Kidney glomerular epithelial cell (primary cell): Measurements from ENCODE around the gene SRRM2.

Experiments
- DNase-seq: peaks from one replicate; lab custom pipeline; 2025; lab: John Stamatoyannopoulos, UW

The SRRM2 gene

DNA sequence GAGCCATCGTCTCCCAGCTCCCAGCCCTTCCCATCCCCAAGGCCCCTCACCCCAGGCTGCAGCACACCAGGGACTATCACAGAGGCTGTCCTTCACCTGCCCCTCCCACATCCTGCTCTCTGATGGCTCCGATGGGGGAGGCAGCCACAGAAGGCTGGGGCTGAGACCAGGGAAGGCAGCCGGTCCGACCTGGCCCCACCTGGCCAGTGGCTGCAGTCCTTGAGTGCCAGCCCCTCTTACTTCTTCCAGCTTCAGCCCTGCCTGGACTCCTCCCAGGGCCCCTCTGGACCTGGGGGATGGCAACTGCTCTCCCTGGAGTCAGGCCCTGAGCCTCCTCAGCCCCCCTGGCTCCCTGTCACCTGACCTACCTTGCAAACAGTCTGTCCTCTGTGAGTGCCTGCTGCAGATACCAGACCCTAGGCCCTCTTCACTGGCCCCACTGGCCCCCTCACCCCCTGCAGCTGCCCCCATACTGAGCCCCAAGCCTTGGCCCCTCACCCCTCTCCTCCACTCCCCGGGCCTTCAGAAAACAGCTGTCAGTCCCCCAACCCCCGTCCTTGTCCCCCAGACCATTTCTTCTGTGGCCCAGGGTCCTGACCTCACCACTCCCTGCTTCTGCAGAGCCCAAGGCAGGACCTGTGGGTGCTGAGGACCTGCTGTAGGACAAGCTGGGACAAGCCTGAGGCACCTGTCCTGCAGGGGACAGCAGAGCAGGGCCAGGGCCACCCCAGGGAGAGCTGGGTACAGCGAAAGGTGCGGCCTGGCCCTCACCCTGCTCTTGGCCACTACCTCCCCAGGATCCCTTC is 12.6 kb upstream of the SRRM2 start:
- no peak for DNase-seq

DNA sequence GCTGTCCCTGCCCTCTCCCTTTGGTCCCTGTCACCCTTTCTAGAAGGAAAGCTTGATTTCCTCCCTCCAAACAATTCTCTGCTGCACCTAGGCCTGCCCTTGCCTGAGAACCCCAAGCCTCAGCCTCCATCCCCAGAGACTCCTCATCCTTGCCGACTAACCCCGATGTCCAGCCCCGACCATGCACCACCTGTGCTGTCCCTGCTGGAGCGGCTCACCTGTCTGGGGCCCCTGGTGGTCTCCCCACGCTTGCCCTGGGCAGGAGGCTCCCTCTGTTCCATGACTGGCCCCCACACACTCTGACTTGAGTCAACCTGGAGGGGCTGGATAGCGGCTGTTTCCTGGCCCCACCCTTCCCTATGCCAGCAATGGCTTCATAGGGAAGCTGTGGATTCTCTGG is 12.0 kb upstream of the SRRM2 start:
- DNase-seq, result no peak

DNA sequence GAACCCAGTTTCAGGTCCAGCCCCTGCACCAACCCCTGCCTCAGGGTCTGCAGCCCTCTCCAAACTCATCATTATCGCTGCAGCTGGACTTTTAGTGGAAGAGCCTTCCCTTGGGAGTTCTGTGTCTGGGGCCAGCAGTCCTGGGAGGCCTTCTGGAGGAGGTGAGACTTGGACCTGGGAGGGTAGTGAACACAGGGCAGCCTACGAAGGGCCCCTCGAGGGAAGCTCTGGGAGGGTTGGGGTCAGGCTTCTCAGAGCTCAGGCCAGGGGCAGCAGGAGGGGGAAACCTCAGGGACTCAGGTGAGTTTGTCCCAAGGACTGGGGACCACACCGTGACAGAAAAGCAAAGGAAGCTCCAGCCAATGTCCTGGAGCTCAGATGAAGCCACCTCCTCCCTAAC is 11.3 kb upstream of the SRRM2 start:
- DNase-seq, result no peak

DNA sequence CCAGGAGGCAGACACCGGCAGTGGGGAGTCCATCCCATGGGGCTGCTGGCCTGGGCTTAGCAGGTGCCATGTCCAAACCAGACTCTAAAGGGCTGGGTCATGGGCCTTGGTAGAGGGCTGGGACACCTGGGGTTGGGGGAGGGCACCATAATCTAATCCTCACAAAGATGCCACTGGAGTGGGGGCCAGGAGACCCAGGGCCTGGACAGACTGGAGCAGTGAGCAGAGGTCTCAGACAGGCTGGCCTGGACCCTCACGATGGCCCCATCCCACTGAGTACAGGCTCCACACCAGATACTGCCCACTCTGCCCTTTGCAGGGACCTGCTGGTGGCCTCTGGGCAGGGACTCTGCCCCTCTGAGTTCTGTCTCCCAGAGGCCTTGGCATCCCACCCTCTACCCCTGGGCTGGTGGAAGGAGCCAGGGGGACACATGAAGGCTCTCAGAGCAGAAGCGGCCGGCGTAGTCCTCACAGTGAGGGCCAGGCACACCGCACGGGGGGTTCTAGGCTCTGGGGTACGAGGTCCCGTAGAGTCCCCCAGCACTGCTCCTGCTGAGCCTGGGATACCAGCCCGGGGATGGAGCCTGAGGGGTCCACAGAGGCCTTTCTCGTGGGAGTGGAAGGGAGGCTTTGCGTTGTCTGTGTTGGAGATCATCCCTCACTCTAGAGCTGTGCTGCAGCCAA is 10.0 kb upstream of the SRRM2 start:
- no peak for DNase-seq

DNA sequence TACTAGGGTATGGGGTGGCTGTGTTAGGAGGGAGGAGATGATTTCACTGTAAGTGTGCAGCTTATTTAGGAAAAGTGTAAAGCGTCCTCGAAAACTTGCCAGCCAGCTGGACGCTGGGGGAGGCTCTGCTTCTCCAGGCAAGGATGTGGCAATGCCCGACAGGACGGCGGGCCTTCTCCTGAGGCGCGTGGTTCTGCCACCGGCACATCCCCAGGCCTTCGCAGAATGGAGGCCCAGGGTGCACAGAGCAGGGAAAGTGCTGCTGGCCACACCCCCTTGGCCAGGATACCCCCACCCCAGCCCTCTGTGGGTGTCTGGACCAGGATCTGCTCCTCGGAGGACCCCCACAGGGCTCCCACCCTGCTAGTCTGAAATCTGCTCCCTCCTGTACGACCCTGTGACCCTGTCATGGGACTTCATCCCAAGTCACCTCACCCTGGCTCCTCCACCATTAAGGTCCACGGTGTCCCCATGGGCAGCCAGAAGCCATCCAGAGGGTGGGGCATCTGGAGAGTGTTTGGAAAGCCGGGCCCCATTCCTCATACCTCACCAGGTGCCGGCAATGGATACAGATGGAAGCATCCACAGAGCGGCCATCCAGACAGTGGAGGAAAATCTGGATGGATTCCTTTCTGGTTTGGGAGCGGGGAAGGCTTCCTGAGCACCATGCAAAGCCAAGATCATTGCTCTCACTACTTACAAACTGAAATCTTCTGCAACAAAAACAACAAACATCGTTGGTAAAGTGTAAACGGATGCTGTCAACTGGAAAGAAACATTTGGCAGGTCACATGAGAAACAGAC is 9.2 kb upstream of the SRRM2 start:
- no peak for DNase-seq

DNA sequence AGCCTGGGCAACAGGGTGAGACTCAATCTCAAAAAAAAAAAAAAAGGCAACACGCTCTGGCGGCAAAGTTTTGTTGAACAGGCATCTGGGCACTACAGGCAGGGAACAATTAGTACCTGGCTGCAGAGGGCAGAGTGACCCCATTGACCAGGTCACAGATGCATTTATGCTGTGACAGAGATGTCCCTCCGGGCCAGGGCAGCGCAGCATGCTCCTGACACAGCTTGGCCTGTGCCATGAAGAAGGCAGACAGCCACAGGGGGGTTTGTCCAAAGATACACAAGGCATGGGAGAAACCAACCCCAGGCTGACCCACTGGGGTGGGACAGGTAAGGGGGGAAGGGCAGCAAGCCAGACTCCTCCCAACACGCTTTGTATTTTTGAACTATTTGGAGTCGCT is 7.7 kb upstream of the SRRM2 start:
- DNase-seq, result no peak

DNA sequence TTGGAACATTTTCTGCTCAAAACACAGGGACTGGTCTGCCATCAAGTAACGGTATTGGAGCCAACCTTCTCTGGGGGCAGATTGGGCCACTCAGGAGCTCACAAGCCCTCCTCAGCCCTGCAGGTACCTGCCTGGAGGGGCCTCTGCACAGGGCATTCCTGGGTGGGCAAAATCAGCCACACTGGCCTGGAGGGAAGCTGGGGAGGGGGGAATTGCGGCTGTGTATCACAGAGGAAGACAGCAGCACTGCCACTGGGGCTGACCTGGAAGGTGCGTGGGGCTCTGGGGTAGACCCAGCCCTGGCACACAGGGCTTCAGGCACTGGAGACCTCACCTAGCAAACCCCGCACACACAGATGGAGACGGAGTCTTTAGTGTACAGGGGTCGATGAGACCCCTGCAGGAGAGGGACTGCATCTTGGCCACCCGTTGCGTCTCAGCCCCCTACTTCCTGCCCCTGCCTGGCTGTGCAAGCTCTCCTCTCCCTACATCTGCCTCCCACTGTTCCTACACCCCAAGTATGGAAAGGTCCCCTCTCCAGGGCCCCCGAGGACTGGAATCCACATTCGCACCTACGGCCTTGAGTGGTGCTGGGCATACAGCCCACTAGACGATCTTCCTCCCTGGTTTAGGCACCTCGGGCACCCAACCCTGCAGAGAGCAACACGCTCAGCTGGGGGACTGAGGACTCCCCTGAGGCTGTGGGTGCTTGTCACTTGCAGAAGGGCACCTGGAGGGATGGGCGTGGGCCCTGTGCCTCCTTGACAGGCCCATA is 7.1 kb upstream of the SRRM2 start:
- no peak for DNase-seq

DNA sequence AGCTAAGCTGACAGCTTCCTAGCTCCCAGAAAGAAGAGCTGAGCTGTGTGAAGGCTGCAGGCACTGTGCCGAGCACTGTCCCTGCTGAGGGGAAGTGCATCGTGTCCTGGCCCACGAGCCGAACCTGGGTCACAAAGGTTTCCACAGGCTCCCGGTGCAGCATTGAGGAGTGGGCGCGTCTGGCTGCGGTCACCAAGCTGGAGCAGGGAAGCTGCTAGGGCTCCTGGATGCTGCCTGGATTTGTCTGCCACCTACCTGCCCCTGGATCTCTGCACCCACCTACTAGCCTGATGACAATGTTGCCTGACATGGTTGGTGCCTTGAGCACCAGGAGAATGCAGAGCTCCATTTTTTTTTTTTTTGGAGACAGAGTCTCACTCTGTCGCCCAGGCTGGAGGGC is 6.5 kb upstream of the SRRM2 start:
- no peak for DNase-seq

DNA sequence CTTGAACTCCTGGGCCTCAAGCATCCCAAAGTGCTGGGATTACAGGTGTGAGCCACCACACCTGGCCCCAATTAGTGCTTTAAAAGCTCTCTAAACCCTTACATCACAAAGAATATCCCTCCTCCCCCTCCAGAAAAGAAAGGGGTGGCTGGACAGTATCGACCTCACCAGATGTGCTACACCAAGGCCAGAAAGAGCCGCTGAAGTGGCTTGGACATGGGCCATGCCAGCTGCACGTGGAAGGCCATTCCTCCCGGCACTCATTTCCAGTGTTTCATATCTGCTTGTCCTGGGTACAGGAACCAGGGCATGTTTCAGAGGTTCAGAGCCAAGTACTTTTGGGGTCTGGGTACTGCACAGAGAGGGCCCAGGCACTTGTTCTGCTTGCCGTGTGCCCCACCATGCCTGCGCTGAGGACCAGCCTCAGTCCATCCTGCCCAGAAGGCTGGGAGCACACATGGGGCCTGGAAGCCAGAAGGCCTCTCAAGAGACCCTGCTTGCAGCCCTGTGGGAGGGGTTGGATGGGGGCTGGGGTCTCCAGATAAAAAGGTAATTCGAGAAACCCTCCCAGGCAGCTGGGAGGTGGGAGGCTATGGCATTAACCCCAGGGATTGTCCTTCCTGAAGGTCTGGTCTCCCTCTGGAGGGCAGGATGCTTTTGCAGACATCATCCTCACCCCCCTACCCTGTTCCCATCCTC is 3.5 kb upstream of the SRRM2 start:
- DNase-seq, result no peak

DNA sequence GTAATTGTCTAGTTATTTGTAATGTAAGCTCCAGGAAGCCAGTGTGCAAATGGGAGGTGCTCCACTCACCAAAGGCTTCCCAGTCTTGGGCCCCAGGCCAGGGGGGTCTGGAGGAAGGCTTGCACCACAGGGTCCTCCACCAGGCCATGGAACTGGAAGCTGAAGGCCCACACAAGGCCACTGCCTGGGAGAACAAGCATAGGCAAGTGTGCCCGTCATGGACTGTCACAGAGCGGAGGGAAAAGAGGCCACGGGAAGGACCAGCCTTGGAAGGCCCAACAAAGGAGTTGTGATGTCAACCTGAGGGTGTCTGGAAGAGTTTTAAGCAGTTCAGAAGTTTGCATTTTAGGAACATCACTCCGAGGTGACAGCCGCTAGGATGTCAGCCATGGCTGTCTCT is 3.0 kb upstream of the SRRM2 start:
- no peak for DNase-seq

DNA sequence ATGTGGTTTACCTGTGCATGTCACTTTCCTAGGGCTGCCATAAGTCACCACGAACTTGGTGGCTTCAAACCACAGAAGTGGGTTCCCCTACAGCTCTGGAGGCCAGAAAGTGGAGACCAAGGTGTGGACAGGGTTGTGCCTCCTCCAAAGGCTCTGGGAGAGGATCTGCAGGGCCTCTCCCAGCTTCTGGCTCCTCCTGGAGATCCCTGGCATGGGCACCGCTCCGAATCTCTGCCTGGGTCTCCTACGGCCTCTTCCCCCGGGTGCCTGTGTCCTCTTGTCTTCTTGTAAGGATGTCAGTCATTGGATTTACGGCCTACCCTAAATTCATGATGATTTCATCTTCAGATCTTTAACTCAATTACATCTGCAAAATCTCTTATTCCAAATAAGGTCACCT is 2.5 kb upstream of the SRRM2 start:
- DNase-seq, result no peak

DNA sequence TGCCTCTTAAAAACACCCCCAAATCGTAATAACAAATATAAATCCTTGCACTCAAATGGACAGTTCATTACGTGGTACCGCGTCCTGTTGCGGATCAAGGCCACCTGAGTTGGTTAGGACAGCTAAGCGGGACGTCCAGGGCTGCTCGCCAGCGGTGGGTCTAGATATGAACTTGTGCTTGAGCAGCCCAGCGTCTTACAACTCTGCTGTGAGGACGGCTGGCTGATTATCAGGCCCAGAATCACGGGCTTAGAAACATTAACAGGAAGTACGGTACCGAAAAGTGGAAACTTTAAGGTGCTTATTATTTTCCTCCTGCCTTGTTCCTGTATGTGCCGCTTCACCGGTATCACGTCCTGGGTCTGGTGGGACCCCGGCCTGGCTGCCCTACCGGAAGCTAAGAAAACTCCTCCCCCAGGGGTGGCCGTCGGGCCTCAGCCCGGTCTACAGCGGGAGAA is 832 bp upstream of the SRRM2 start:
- DNase-seq, result no peak

DNA sequence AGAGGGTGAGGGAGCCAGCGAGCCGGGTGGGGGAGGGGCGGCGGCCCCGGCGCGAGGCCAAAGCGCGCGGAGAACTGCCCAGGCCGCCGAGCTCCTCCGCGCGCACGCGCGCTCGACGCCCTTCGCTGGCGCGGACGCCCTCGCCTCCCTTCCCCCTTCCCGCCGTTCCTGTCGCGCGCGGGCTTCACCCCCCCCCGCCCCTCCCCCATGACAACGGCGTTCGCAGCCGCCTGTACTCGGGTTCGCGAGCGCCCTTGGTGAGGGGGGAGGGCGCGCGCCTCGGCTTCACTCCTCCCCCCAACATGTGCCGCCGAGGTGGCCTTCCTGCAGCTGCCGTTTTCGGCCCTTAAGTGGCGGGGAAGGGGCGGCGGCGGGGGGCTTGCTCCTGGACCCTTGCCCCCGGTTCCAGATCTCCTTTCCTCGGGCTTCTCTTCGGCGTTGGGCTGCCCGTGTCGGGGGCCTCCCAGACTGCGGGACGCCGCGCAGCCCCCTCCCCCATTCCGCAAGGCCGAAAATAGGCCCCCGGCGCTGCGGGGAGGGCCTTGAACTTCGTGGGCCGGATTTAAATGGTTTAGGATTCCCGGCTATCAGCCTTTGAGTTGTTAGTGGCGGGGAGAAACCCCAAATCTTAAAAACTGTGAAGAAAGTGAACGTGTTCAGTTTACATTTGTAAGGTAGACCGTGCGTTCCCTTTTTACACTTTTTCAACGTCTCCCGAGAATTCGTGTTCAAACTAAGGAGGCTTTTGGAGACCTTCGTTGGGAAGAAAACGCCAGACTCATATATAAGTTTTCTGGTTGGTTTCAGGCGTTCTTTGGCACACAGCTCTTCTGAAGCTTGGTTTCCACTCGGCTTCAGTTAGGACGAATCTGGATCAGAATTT is 653 bp downstream of the SRRM2 start:
- peak; percentile 51 for DNase-seq

DNA sequence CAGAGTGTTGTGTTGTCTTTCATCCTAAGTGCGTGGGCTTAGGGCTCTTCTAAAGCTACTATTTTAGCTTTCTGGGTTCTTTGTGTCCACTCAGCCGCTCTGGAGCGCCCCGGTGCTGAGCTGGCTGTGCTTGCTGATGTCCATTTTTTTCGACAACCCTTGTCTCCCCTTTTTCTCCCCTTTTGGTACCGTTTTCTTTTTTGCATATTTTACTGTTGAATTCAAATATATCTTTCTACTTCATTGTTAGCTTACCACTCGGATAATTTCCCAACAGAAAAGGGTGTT is 1.2 kb downstream of the SRRM2 start:
- no peak for DNase-seq

DNA sequence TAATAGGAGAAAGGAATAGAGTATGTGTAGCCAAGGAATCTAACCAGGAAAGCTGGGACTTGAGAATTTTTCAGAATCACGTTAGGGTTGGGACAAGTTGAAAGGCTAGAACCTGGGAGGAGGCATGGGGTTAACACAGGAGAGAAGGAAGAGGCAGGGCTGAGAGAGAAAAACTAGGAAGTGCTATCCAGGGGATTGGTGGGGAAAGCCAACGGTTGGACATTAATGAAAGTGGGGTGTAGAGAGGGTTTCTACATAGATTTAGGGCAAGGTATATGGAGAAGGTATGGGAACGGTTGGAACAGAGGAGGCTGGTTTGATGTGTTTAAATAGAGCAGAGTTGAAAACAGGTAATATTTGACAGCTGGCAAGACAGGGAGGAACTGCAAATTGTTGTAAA is 2.7 kb downstream of the SRRM2 start:
- no peak for DNase-seq

DNA sequence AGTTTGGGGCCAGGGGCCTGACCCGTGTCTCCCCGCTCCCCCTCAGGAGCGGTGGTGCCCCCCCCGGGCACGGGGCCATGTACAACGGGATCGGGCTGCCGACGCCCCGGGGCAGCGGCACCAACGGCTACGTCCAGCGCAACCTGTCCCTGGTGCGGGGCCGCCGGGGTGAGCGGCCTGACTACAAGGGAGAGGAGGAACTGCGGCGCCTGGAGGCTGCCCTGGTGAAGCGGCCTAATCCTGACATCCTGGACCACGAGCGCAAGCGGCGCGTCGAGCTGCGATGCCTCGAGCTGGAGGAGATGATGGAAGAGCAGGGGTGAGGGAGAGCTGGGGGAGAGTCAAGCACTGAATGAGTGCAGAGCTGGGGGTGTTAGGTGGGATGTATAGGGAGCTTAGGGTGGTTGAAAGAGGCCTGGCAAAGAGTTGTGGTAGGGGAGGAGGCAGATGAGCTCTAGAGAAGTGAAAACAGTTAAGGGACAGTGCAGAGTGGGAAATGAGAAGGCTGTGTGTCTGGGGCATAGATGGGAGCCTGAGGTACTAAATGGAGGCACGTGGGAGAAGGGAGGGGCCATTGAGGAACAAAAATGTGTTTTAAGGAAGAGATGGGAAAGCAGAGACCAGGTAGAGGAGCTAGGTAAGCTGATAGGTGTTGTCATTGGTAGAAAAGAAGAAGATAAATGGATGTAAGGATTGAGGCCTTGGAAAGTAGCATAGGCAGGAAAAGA is 4.0 kb downstream of the SRRM2 start:
- DNase-seq, result no peak

DNA sequence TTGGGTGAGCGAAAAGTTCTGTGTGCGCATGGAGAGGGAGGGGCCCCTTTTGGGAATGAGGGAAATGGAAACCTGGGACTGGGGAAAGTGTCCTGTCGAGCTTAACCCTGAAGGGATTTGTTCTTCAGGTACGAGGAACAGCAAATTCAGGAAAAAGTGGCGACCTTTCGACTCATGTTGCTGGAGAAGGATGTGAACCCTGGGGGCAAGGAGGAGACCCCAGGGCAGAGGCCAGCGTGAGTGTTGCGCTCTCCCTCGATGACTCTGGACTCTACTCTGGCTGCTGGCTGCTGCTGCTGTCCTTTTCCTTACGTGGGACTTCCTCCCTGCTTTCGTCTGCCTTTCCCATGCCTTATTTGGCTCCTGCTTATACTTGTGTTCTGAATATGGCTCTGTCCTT is 4.9 kb downstream of the SRRM2 start:
- no peak for DNase-seq

DNA sequence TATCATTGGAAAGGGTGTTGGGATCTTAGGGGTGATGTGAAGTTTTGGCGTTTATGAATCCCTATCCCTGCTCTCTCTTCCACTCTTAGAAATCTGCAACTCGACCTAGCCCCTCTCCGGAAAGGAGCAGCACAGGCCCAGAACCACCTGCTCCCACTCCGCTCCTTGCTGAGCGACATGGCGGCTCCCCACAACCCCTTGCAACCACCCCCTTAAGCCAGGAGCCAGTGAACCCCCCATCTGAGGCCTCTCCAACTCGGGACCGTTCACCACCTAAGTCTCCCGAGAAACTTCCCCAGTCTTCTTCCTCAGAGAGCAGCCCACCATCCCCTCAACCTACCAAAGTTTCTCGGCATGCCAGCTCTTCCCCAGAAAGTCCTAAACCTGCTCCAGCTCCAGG is 9.0 kb downstream of the SRRM2 start:
- no peak for DNase-seq

DNA sequence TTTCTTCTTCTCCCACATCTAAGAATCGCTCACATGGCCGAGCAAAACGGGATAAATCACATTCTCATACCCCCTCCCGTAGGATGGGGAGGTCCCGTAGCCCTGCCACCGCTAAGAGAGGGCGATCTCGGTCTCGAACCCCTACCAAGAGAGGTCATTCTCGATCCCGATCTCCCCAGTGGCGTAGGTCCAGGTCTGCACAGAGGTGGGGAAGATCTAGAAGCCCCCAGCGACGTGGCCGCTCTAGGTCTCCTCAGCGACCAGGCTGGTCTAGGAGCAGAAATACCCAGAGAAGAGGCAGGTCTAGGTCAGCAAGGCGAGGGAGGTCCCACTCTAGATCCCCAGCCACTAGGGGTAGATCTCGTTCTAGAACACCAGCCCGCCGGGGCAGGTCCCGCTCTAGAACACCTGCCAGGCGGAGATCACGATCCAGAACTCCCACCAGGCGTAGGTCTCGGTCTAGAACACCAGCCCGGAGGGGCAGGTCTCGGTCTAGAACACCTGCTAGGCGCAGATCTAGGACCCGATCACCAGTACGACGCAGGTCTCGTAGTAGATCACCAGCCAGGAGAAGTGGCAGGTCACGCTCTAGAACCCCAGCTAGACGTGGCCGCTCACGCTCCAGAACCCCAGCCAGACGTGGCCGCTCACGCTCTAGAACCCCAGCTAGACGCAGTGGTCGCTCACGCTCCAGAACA is 9.6 kb downstream of the SRRM2 start:
- DNase-seq, result no peak
